NCI-H146 treated with DMSO at 0.1 percent for 48 hours (cell line): ENCODE data around the gene LCN10.
"Not testable (repeated sequence)": the region's sequence is repeated elsewhere in the genome, so short reads cannot be mapped to it uniquely, and the experiment has no call there.

Experiments
- DNase-seq: peaks from one replicate; lab custom pipeline; 2025; ENCODE audit not compliant: unreplicated experiment; lab: John Stamatoyannopoulos, UW

LCN10 gene

DNA sequence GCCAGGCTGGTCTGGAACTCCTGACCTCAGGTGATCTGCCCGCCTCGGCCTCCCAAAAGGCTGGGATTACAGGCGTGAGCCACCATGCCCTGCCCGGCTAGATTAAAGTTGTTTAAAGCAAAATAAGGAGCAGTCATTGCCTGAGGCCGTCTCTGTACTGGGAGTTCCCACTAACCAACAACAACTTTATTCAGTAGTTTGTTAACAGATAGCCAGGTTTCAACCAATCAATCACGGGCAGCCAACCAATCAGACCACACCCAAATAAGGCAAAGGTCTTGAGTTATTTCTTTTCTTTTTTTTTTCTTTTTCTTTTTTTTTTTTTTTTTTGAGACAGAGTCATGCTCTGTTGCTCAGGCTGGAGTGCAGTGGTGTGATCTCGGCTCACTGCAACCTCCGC, 38.0 kb downstream of the LCN10 start:
- not testable (repeated sequence) for DNase-seq

- DNase-seq = no peak
Observed at GRCh38 chr9:136703276-136703860, 39.4 kb downstream of the LCN10 start.

GRCh38 chr9:136701668-136702053, 41.1 kb downstream of the LCN10 start:
- DNase-seq = no peak

- no peak for DNase-seq
Observed at GRCh38 chr9:136700959-136701667, 41.6 kb downstream of the LCN10 start.

- DNase-seq = no peak
Observed at GRCh38 chr9:136700304-136700703, 42.4 kb downstream of the LCN10 start.

- DNase-seq = no peak
Observed at GRCh38 chr9:136698635-136699246, 44.0 kb downstream of the LCN10 start.

GRCh38 chr9:136697821-136698526, 44.8 kb downstream of the LCN10 start:
- DNase-seq = no peak

- no peak for DNase-seq
Observed at GRCh38 chr9:136697146-136697820, 45.5 kb downstream of the LCN10 start.

- DNase-seq = no peak
Observed at GRCh38 chr9:136696502-136696901, 46.2 kb downstream of the LCN10 start.

DNA sequence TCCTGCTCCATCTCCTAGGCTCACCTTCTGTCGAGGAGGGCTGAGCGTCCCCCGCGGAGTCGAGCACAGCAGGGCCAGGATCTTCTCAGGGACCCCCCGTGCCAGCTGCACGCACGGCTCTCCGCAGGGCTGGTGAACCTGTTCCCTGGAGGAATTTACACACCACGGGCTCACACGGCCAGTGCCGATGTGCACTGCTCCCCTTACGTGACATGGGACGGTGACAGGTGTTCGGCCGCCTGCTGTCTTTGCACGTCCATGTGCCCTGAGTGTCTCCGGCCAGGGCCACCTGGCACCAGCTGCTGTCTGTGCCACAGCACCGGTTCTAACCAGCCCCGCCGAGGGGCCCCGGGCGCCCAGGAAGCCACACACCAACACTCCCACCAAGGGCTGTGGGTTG, 46.8 kb downstream of the LCN10 start:
- DNase-seq = peak; percentile 37

GRCh38 chr9:136695435-136695895, 47.3 kb downstream of the LCN10 start:
- peak; percentile 63 for DNase-seq

GRCh38 chr9:136694872-136695247, 47.9 kb downstream of the LCN10 start:
- DNase-seq = no peak

GRCh38 chr9:136694163-136694871, 48.4 kb downstream of the LCN10 start:
- no peak for DNase-seq

GRCh38 chr9:136693490-136694162, 49.1 kb downstream of the LCN10 start:
- DNase-seq = peak; percentile 9

GRCh38 chr9:136693135-136693489, 49.6 kb downstream of the LCN10 start:
- DNase-seq = no peak

DNA sequence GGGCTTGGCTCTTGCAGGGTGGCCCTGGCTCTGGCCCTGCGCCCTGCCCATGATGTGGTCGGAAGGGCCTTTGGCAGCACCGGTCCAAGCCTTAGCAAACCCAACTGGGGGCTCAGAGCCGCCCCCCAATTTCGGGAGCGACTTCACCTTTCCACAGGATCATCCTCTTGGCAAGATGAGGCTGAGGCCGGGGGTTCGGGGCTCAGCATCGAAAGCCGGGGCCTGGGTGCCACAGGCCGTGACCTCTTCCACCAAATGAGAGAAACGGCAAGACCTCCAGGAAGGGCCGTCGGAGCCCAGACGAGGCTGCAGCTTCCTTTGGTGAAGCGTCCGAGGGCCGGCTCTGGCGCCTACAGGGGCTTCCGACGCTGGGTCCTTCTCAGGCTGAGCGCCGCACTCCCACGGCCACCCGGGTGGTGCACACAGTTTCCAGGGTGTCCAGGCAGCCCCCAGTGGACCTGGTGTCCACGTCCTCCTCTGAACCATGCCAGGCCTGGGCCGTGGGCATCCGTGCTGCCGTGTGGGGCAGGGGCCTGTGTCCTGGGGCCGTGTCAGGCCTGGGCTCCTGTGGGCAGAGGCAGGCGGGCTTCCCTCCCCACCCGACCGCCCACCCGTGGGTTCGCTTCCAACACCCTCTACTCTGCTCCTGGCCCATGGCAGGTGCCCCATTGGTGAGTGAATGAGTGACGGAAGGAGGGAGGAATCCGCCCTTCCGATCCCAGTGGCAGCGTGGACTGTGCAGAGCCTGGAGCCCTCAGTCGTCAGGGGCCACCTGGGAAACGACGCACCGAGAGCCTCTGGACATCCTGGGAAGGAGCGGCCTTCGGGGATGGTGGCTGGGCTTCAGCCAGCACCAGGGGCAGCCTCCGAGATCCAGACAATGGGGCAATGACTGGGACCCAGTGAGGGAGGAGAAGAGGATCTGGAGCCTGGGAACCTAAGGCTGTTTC, 50.3 kb downstream of the LCN10 start:
- DNase-seq = no peak

DNA sequence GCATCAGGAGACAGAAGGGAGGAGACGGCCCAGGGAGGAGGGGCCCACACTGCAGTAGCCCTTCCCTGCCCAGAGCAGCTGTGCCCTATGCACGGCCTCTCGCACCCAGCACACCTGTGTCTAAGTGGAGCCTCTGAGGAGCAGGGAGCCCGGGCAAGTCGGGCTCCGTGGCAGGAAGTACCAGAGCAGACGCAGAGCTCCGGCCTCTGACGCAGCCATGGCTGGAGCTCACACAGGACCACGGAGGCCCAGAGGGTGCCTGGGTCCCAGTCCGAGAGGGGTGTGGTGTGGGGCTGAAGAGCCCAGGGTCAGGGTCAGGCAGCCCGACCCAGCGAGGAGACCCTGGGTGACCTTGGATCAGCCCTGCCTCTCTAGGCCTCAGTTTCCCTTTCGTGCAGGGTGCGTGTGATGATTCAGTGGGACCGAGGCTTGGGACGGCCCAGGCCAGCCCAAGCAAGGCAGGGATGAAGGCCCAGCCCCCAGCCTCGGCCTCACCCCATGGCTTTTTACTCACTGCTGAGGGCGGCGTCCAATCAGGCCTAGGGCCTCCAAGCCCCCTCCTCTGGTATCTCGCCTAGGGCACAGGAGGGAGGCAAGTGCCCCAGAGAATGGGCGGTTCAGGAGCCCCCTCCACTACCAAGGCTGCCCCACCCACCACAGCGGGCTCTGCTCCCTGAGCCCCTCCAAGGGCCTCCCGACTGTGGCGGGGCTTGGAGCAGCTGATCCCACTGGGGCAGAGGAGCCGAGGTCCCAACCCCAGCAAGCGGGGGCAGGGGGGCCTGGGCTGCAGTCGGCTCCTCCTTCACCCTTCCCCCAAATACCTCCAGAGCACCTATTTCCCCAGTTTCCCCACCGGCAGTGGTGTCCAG, 51.2 kb downstream of the LCN10 start:
- DNase-seq = no peak

DNA sequence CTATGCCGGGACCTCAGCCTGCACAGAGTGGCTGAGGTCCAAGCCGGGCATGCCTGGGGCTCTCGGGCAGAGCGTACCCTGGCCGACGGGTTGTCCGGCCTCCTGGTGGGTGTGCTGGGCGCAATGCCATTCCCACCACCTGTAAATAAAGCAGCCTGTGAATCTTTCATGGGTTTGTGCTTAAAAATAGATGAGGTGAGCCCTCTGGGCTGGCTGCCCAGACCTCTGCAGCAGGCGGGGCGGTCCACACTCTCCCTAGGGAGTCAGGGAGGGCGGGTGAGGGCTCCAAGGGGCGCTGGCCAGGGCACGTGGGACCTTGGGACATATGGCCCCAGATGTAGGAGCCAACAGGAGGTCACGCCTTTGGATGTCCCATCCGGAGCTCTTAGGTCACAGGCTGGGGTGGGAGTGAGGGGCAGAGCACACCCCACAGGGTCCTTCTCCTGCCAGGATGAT, 51.9 kb downstream of the LCN10 start:
- no peak for DNase-seq
